T-helper 17 cell (primary cell): Measurements from ENCODE around the gene ZNF106. TPM values are rescaled to one million over a fixed set of nuclear protein-coding genes. Genes with fewer than 3 reads are reported as not detected.

Experiments used
- ATAC-seq: fragments of 150-1000 bp; cut with Tn5 transposase; 2 replicates; pipeline ENCODE4 v1.10.0; 2021; ENCODE audit warnings: mild to moderate bottlenecking, moderate library complexity
- DNase-seq, 3 donors: peaks; one replicate each; pipeline versions ENCODE4 v3.0.0 to v3.0.0-alpha.2; 2020 to 2021
- H3K9me3 ChIP-seq: one replicate; pipeline ENCODE4 v1.7.0; 2013; ENCODE audit warnings: low read length, mild to moderate bottlenecking; ENCODE audit not compliant: control insufficient read depth, poor library complexity, severe bottlenecking
- H3K27ac Mint-ChIP-seq: one replicate; pipeline ENCODE4 v1.8.0; 2022; ENCODE audit warnings: mild to moderate bottlenecking, moderate library complexity, mixed read lengths
- H3K27me3 Mint-ChIP-seq: one replicate; pipeline ENCODE4 v1.8.0; 2022; ENCODE audit warnings: mixed read lengths
- H3K36me3 Mint-ChIP-seq: one replicate; pipeline ENCODE4 v1.8.0; 2022; ENCODE audit warnings: low read depth, mixed read lengths
- H3K4me1 Mint-ChIP-seq: one replicate; pipeline ENCODE4 v1.8.0; 2022; ENCODE audit warnings: mild to moderate bottlenecking, mixed read lengths
- H3K4me3 Mint-ChIP-seq: one replicate; pipeline ENCODE4 v1.8.0; 2022; ENCODE audit warnings: mild to moderate bottlenecking, moderate library complexity, mixed read lengths
- total RNA-seq, 4 donors: library from RNA in 2 of 4; stranded (reverse) in 2 of 4; gene quantifications; one replicate each; pipeline ENCODE4 v1.2.3 and lab custom pipeline; 2022 to 2026

Gene ZNF106
- total RNA-seq, 2 donors from 2014 or later = 29.7 to 39.8 TPM

GRCh38 chr15:42387603-42388002 lies 103.3 kb downstream of the ZNF106 start:
- no peak for ATAC-seq
- H3K4me3 Mint-ChIP-seq = no peak overlapping the region
- H3K27ac Mint-ChIP-seq = no peak overlapping the region

DNA sequence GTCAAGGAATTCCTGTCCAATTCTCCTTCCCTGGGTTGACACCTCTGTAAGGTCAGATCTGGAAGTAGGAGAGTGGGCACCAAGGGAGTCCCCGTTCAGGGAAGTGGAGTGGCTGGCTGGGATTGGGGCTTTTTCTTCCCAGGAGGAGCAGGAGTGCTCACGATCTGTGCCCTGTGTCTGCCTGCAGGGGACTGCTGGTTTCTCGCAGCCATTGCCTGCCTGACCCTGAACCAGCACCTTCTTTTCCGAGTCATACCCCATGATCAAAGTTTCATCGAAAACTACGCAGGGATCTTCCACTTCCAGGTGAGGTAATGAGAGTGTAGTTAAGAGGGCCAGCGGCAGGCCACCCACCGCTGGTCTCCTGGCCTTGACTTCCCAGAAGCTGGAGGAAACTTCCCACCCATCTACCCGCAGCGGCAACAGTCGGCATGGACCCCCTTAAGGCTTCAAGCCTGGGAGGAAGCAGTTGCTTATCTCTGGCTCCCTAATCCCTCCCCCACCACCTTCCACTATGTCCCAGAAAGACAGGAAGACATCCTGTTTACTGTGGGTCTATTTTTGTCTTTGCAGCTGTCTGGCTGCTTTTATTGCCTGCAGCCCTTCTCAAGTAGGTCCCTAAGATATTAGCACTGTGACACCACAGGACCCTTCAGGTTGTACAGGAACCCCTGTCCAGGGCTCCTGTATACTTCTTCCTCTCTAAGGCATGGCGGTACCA lies 104.8 kb downstream of the ZNF106 start:
- H3K4me1 Mint-ChIP-seq = peaks cover 3% of the 10 kb centered on the region
- no peak overlapping the region for H3K4me3 Mint-ChIP-seq
- H3K27me3 Mint-ChIP-seq = no peaks in the 10 kb centered on the region
- H3K36me3 Mint-ChIP-seq = peaks cover 7% of the 10 kb centered on the region
- no peak for ATAC-seq
- H3K27ac Mint-ChIP-seq = no peak overlapping the region
- H3K9me3 ChIP-seq = no peaks in the 10 kb centered on the region
- no peak for DNase-seq

More at GRCh38 chr15:42387603-42388002, 103.3 kb downstream of the ZNF106 start:
- Mint-ChIP-seq H3K4me1 (peaks cover 3% of the 10 kb centered on the region), H3K36me3 (peaks cover 7% of the 10 kb centered on the region), H3K27me3 (no peaks in the 10 kb centered on the region)
- no peak for DNase-seq
- H3K9me3 ChIP-seq = no peaks in the 10 kb centered on the region

DNA sequence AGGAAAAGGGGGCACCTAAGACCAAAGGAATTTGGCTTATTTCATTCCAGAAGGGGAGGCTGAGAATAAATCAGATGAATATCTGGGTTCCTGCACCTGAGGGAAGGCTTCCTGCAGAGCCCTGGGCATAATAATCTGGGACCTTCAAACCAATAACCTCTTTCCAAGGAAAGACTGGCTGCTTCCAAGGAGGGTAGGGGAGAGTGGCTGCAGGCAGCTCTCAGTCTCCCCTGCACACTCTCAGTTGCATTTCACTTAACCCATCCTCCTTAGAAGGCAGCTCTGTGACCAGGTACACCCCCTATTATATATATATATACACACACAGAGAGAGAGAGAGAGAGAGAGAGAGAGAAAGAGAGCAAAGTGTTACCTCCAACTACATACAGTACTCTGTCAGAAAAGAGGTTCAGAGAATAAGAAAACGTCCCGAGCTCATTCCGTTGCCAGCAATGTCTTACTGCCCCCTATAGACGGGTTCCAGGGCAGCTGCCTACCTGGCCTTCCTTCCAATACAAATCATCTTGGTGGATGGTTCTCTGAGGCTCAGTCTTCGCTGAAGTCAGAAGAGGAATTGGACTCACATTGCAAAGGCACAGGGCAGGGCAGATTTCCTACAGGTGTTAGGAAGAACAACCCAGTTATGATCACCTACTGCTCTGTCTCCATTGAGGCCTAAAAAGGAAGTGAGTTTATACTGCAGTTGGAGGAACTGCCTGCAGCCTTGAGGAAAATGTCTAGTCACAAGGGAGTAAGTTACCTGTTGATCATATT lies 105.5 kb downstream of the ZNF106 start:
- H3K27ac Mint-ChIP-seq = no peak overlapping the region
- no peak for ATAC-seq
- no peak for DNase-seq

DNA sequence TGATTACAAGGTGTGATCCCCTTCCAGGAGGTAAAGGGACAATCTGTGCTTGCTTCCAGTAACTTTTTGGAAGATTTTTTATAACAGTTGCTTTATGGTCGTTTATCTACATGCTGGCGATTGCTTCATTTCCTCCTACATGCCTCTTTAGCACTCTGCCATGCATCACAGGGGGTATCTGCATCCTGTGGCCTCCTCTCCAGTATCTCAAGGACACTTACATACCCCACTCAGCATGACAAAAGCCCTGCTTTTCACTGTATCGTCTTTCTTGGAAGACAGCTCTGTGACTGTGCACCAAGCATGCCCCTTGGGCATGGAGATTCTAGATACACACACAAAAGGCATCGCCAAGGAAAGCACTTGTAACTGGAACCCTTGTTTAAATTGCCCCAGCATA lies 106.3 kb downstream of the ZNF106 start:
- DNase-seq (no peak), ATAC-seq (no peak)
- no peak overlapping the region for H3K4me3 Mint-ChIP-seq
- no peaks in the 10 kb centered on the region for H3K9me3 ChIP-seq
- H3K27ac Mint-ChIP-seq = no peak overlapping the region
- H3K27me3 Mint-ChIP-seq = no peaks in the 10 kb centered on the region
- peaks cover 3% of the 10 kb centered on the region for H3K4me1 Mint-ChIP-seq
- peaks cover 4% of the 10 kb centered on the region for H3K36me3 Mint-ChIP-seq

More for the DNA sequence above, 105.5 kb downstream of the ZNF106 start:
- H3K4me3 Mint-ChIP-seq = no peak overlapping the region
- H3K36me3 Mint-ChIP-seq = peaks cover 7% of the 10 kb centered on the region
- H3K27me3 Mint-ChIP-seq = no peaks in the 10 kb centered on the region
- H3K4me1 Mint-ChIP-seq = peaks cover 3% of the 10 kb centered on the region
- H3K9me3 ChIP-seq = no peaks in the 10 kb centered on the region

DNA sequence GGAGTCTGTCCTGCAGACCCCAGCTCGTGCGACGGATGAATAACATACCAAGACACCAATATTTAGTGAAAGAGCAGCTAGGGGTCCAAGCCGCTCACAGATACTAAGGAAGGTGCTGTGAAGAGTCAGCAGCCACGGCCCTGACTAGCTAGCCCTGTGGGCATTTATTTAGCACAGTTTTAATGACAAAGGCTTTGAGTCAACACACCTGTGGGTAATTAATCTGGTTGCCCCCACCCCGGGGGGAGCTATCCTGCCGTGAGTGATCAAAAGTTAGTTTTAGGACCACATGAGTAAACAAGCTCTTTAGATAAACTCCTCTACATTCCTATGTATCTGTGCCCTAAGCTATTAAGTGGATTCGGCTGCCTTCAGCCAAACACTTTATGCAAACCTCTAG lies 112.9 kb downstream of the ZNF106 start:
- H3K4me1 Mint-ChIP-seq = no peaks in the 10 kb centered on the region
- DNase-seq (no peak), ATAC-seq (no peak)
- H3K4me3 Mint-ChIP-seq = no peak overlapping the region
- H3K27me3 Mint-ChIP-seq = no peaks in the 10 kb centered on the region
- no peaks in the 10 kb centered on the region for H3K36me3 Mint-ChIP-seq
- no peak overlapping the region for H3K27ac Mint-ChIP-seq
- H3K9me3 ChIP-seq = no peaks in the 10 kb centered on the region

DNA sequence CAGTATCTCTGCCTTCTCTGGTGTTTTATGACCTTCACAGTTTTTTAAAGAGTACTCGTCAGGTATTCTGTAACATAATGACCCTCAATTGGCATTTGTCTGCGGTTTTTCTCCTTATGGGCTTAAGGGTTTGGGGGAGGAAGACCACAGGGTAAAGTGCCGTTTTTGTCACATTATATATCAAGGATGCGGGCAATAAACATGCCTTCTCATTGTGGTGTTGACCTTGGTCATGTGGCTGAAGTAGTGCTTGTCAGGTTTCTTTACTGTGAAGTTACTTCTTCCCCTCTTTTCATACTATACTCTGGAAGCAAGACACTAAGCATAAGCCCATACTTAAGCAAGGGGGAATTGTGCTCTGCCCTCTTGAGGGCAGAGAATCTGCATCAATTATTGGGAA lies 115.0 kb downstream of the ZNF106 start:
- H3K36me3 Mint-ChIP-seq = no peaks in the 10 kb centered on the region
- no peak overlapping the region for H3K27ac Mint-ChIP-seq
- no peaks in the 10 kb centered on the region for H3K9me3 ChIP-seq
- H3K4me1 Mint-ChIP-seq = no peaks in the 10 kb centered on the region
- DNase-seq (no peak), ATAC-seq (no peak)
- H3K27me3 Mint-ChIP-seq = no peaks in the 10 kb centered on the region
- no peak overlapping the region for H3K4me3 Mint-ChIP-seq

DNA sequence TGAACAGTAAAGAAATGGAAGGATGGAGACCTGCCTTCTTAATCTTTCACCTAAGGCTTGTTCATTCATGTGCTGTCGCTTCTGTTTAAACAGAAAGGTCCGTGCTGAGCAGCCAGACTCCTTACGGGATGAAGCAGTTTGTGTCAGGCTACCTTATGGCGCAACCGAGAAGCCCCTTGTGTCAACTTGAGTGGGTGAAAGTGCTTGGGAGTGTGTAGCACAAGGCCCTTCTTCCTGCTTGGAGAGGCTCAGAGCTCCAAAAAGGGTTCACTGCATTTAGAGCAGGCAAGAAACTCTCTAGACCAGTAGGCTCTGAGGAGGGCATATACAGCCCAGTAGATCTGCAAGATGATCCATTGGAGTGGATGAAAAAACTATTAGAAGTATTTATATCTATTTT lies 115.7 kb downstream of the ZNF106 start:
- Mint-ChIP-seq H3K4me1 (no peaks in the 10 kb centered on the region), H3K27me3 (no peaks in the 10 kb centered on the region), H3K27ac (no peak overlapping the region), H3K36me3 (no peaks in the 10 kb centered on the region), H3K4me3 (no peak overlapping the region)
- DNase-seq (no peak), ATAC-seq (no peak)
- no peaks in the 10 kb centered on the region for H3K9me3 ChIP-seq

GRCh38 chr15:42374810-42375209 lies 116.1 kb downstream of the ZNF106 start:
- H3K4me1 Mint-ChIP-seq = no peaks in the 10 kb centered on the region
- H3K4me3 Mint-ChIP-seq = no peak overlapping the region
- DNase-seq = no peak
- H3K27me3 Mint-ChIP-seq = no peaks in the 10 kb centered on the region
- no peaks in the 10 kb centered on the region for H3K36me3 Mint-ChIP-seq
- no peak for ATAC-seq
- H3K27ac Mint-ChIP-seq = no peak overlapping the region
- no peaks in the 10 kb centered on the region for H3K9me3 ChIP-seq

DNA sequence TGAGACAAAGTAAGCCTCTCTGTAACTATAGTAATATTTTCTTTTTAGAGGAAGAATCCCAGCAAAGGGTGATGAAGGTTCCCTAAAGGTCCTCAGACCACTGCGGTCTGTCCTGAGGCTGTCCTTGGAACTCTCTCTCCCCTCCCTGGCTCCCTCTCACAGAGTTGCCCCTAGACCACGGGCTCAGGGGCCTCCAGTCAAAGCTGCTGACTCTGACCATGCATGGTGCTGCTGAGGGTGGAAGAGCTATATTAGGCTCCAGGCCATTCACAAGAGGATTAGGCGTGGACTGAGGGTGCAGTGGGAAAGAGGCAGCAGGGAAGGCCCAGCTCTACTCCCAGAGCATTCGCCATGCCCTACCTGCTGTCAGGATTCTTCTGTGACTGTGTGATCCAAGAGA lies 117.0 kb downstream of the ZNF106 start:
- H3K4me3 Mint-ChIP-seq = no peak overlapping the region
- no peaks in the 10 kb centered on the region for H3K4me1 Mint-ChIP-seq
- no peaks in the 10 kb centered on the region for H3K36me3 Mint-ChIP-seq
- DNase-seq (no peak), ATAC-seq (no peak)
- no peaks in the 10 kb centered on the region for H3K27me3 Mint-ChIP-seq
- H3K27ac Mint-ChIP-seq = no peak overlapping the region
- H3K9me3 ChIP-seq = no peaks in the 10 kb centered on the region

DNA sequence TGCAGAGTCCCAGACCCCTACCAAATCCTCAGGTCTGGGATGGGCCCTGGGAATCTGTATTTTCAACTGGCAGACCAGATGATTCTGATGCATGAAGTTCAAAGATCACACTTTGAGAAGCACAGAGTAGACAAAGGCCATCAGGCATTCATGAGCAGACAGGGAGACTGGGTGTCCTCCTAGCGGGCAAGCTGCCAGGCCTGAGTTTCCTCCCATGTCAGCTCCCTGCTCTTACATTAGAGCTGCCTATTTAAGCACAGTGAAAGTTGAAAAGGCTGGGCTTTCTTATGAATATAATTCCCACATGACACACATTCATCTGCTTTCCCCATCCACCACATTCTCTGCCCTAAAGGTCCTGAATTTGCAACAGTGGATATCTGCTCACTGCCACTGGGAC lies 117.7 kb downstream of the ZNF106 start:
- H3K9me3 ChIP-seq = no peaks in the 10 kb centered on the region
- no peak overlapping the region for H3K27ac Mint-ChIP-seq
- no peaks in the 10 kb centered on the region for H3K4me1 Mint-ChIP-seq
- H3K27me3 Mint-ChIP-seq = no peaks in the 10 kb centered on the region
- H3K4me3 Mint-ChIP-seq = no peak overlapping the region
- no peaks in the 10 kb centered on the region for H3K36me3 Mint-ChIP-seq
- no peak for DNase-seq
- no peak for ATAC-seq

DNA sequence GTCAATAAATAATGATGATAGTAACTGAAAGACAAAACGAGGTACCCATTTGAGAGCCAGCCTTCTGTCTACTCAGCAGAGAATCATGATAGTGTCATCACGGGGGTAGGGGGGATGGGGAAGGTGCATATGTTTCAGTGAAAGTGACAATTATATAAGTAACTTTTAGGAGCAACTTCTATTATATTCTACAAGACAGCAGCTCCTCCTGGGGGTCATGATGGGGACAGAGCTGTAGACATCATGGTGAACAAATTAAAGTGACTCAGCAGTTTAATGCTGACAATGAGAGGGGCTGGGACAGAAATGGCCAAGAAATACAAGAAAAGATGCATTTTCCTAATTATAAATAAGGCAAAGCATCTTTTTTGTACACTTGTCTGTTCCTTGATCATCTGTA lies 119.8 kb downstream of the ZNF106 start:
- ATAC-seq (no peak), DNase-seq (no peak)
- H3K36me3 Mint-ChIP-seq = no peaks in the 10 kb centered on the region
- no peaks in the 10 kb centered on the region for H3K9me3 ChIP-seq
- H3K4me3 Mint-ChIP-seq = no peak overlapping the region
- no peak overlapping the region for H3K27ac Mint-ChIP-seq
- H3K27me3 Mint-ChIP-seq = no peaks in the 10 kb centered on the region
- no peaks in the 10 kb centered on the region for H3K4me1 Mint-ChIP-seq

GRCh38 chr15:42368096-42368495 lies 122.8 kb downstream of the ZNF106 start:
- H3K36me3 Mint-ChIP-seq = peaks cover 2% of the 10 kb centered on the region
- peaks cover 2% of the 10 kb centered on the region for H3K4me1 Mint-ChIP-seq

GRCh38 chr15:42367041-42367440 lies 123.9 kb downstream of the ZNF106 start:
- Mint-ChIP-seq H3K4me3 (no peak overlapping the region), H3K27me3 (no peaks in the 10 kb centered on the region), H3K27ac (no peak overlapping the region), H3K4me1 (peaks cover 2% of the 10 kb centered on the region), H3K36me3 (peaks cover 4% of the 10 kb centered on the region)
- no peak for ATAC-seq
- DNase-seq = no peak
- no peaks in the 10 kb centered on the region for H3K9me3 ChIP-seq

More at GRCh38 chr15:42368096-42368495, 122.8 kb downstream of the ZNF106 start:
- ATAC-seq (no peak), DNase-seq (no peak)
- no peaks in the 10 kb centered on the region for H3K27me3 Mint-ChIP-seq
- no peaks in the 10 kb centered on the region for H3K9me3 ChIP-seq
- no peak overlapping the region for H3K4me3 Mint-ChIP-seq
- no peak overlapping the region for H3K27ac Mint-ChIP-seq
